GM23248 (cell line): Measurements from ENCODE around the gene BPIFB3. TPM values are rescaled to one million over a fixed set of nuclear protein-coding genes. Genes with fewer than 3 reads are reported as not detected.
"Not testable (repeated sequence)": the region's sequence is repeated elsewhere in the genome, so short reads cannot be mapped to it uniquely, and the experiment has no call there.

Experiments used
- DNase-seq: peaks from one replicate; pipeline ENCODE4 v3.0.0-alpha.2; 2015
- H2AFZ ChIP-seq: fragments of 200-600 bp; sonication (generic); 2 replicates; pipeline ENCODE4 v1.6.1; 2016; ENCODE audit warnings: antibody characterized with exemption
- H3F3A ChIP-seq: fragments of 200-600 bp; sonication (generic); 2 replicates; pipeline ENCODE4 v1.6.1; 2016; ENCODE audit warnings: mild to moderate bottlenecking, antibody characterized with exemption, mixed run types; ENCODE audit not compliant: insufficient read depth
- H3K27ac ChIP-seq: fragments of 200-600 bp; sonication (generic); 2 replicates; pipeline ENCODE4 v1.5.1; 2016; ENCODE audit warnings: mild to moderate bottlenecking
- H3K27me3 ChIP-seq: fragments of 200-600 bp; sonication (generic); replicated peaks from 2 replicates; pipeline ENCODE4 v1.6.1; 2016; ENCODE audit warnings: mild to moderate bottlenecking; ENCODE audit not compliant: insufficient read depth
- H3K36me3 ChIP-seq: fragments of 200-600 bp; sonication (generic); 2 replicates; pipeline ENCODE4 v1.6.1; 2016; ENCODE audit warnings: low read depth, mild to moderate bottlenecking
- H3K4me1 ChIP-seq: fragments of 200-600 bp; sonication (generic); 2 replicates; pipeline ENCODE4 v1.6.1; 2016; ENCODE audit warnings: mild to moderate bottlenecking; ENCODE audit not compliant: insufficient read depth
- H3K4me2 ChIP-seq: fragments of 200-600 bp; sonication (generic); one replicate; pipeline ENCODE4 v1.6.1; 2016; ENCODE audit warnings: mild to moderate bottlenecking; ENCODE audit not compliant: unreplicated experiment
- H3K4me3 ChIP-seq: fragments of 200-600 bp; sonication (generic); 2 replicates; pipeline ENCODE4 v1.5.1; 2016; ENCODE audit warnings: mild to moderate bottlenecking
- H3K79me2 ChIP-seq: fragments of 200-600 bp; sonication (generic); 2 replicates; pipeline ENCODE4 v1.6.1; 2016; ENCODE audit warnings: mild to moderate bottlenecking; ENCODE audit not compliant: insufficient read depth
- H3K9ac ChIP-seq: fragments of 200-600 bp; sonication (generic); 2 replicates; pipeline ENCODE4 v1.6.1; 2016; ENCODE audit warnings: mild to moderate bottlenecking
- H3K9me2 ChIP-seq: fragments of 200-600 bp; sonication (generic); 2 replicates; pipeline ENCODE4 v1.6.1; 2016; ENCODE audit warnings: mixed run types, mild to moderate bottlenecking, moderate library complexity; ENCODE audit not compliant: insufficient read depth
- H3K9me3 ChIP-seq: fragments of 200-600 bp; sonication (generic); one replicate; pipeline ENCODE4 v1.6.1; 2017; ENCODE audit warnings: low read depth
- H4K20me1 ChIP-seq: fragments of 200-600 bp; sonication (generic); 2 replicates; pipeline ENCODE4 v1.6.0; 2016; ENCODE audit not compliant: insufficient read depth
- EZH2 ChIP-seq: fragments of 200-600 bp; sonication (generic); IDR thresholded peaks from 2 replicates; pipeline ENCODE4 v1.6.1; 2018; ENCODE audit warnings: antibody characterized with exemption, mild to moderate bottlenecking; ENCODE audit not compliant: insufficient read depth, poor library complexity, severe bottlenecking
- EZH2phosphoT487 ChIP-seq: fragments of 200-600 bp; sonication (generic); IDR thresholded peaks from 2 replicates; pipeline ENCODE4 v1.6.1; 2018; ENCODE audit warnings: antibody characterized with exemption, moderate library complexity, mild to moderate bottlenecking, low read depth; ENCODE audit not compliant: insufficient read depth
- WGBS, 2 experiments: methylation state at CpG; one replicate each; pipeline ENCODE4 v1.1.6; 2015 to 2017; ENCODE audit warnings: low lambda C conversion rate in 2 of 2, low coverage in 1 of 2; ENCODE audit errors: missing lambda C conversion rate in 2 of 2; 5-methylcytosine and 5-hydroxymethylcytosine counted together
- in situ Hi-C: fragments of 300-500 bp; cut with MboI; formaldehyde crosslinking; loops from 2 replicates; pipeline ENCODE4 v1.15.0; 2020
- polyA plus RNA-seq: library from polyadenylated mRNA; unstranded; fragments of >200 nt; fragmentation: Nextera tagmentation; extraction: Ambion mirVana; gene quantifications from 2 replicates; pipeline ENCODE4 v1.2.1, GENCODE V29; 2016
- total RNA-seq: library from RNA; depleted of rRNA; stranded (reverse); fragments of >200 nt; shearing (Covaris generic); gene quantifications from 2 replicates; pipeline ENCODE4 v1.2.3, GENCODE V29; 2014

The BPIFB3 gene
- total and polyA plus RNA-seq, 2 experiments from 2014 or later: not detected

- Histone ChIP-seq H3F3A (no peaks in the 10 kb centered on the region), H3K4me3 (no peak overlapping the region), H2AFZ (no peak overlapping the region), H4K20me1 (no peaks in the 10 kb centered on the region), H3K36me3 (no peaks in the 10 kb centered on the region), H3K9ac (no peak overlapping the region), H3K9me2 (no peaks in the 10 kb centered on the region), H3K79me2 (no peaks in the 10 kb centered on the region), H3K27me3 (peaks cover 38% of the 10 kb centered on the region), H3K4me2 (no peak overlapping the region), H3K4me1 (no peaks in the 10 kb centered on the region), H3K27ac (no peak overlapping the region), H3K9me3 (no peaks in the 10 kb centered on the region)
- in situ Hi-C loops: no loop called here
- TF ChIP-seq EZH2: no peak
- no peak for TF ChIP-seq EZH2phosphoT487
- WGBS, 2 experiments: 29% methylated on average over 10 of the region's 10 CpGs
- DNase-seq: no peak
These were observed 46.3 kb downstream of the BPIFB3 start for GRCh38 chr20:33099843-33100538.

GRCh38 chr20:33103556-33103955 lies 49.9 kb downstream of the BPIFB3 start:
- in situ Hi-C loops: no loop called here
- Histone ChIP-seq H3K36me3 (no peaks in the 10 kb centered on the region), H3K4me2 (no peak overlapping the region), H3K27ac (no peak overlapping the region), H3K9ac (no peak overlapping the region), H3K9me3 (no peaks in the 10 kb centered on the region), H4K20me1 (no peaks in the 10 kb centered on the region), H3K79me2 (no peaks in the 10 kb centered on the region), H3K9me2 (no peaks in the 10 kb centered on the region), H3F3A (no peaks in the 10 kb centered on the region), H2AFZ (no peak overlapping the region), H3K4me3 (no peak overlapping the region), H3K4me1 (no peaks in the 10 kb centered on the region), H3K27me3 (peaks cover 47% of the 10 kb centered on the region; the same call in 1 of the 2 replicates)
- TF ChIP-seq EZH2phosphoT487 (no peak), EZH2 (no peak)
- no peak for DNase-seq
- 34 to 36% methylated on average over 3 of the region's 3 CpGs for WGBS, 2 experiments

GRCh38 chr20:33104336-33104735 lies 50.6 kb downstream of the BPIFB3 start:
- Histone ChIP-seq H3K4me1 (no peaks in the 10 kb centered on the region), H3K27me3 (peaks cover 41% of the 10 kb centered on the region; the same call in 1 of the 2 replicates), H3K79me2 (no peaks in the 10 kb centered on the region), H3K4me2 (no peak overlapping the region), H3F3A (no peaks in the 10 kb centered on the region), H3K9ac (no peak overlapping the region), H3K36me3 (no peaks in the 10 kb centered on the region), H3K9me2 (no peaks in the 10 kb centered on the region), H2AFZ (no peak overlapping the region), H3K9me3 (no peaks in the 10 kb centered on the region), H4K20me1 (no peaks in the 10 kb centered on the region), H3K4me3 (no peak overlapping the region), H3K27ac (no peak overlapping the region)
- no peak for TF ChIP-seq EZH2phosphoT487
- no peak for TF ChIP-seq EZH2
- in situ Hi-C loops: no loop called here
- no peak for DNase-seq
- 36 to 58% methylated on average over 3 of the region's 3 CpGs for WGBS, 2 experiments

GRCh38 chr20:33105316-33105924 lies 51.7 kb downstream of the BPIFB3 start:
- Histone ChIP-seq H3K4me1 (no peaks in the 10 kb centered on the region), H4K20me1 (no peaks in the 10 kb centered on the region), H3K27me3 (peaks cover 33% of the 10 kb centered on the region; the same call in 1 of the 2 replicates), H2AFZ (no peak overlapping the region), H3K79me2 (no peaks in the 10 kb centered on the region), H3K9me2 (no peaks in the 10 kb centered on the region), H3K27ac (no peak overlapping the region), H3K4me3 (no peak overlapping the region), H3K4me2 (no peak overlapping the region), H3K9ac (no peak overlapping the region), H3K36me3 (no peaks in the 10 kb centered on the region), H3F3A (no peaks in the 10 kb centered on the region), H3K9me3 (no peaks in the 10 kb centered on the region)
- no peak for DNase-seq
- in situ Hi-C loops: no loop called here
- 47 to 55% methylated on average over 8 of the region's 8 CpGs for WGBS, 2 experiments
- no peak for TF ChIP-seq EZH2

- H3K27ac ChIP-seq, H2AFZ ChIP-seq, H3K4me1 ChIP-seq, H3K9me2 ChIP-seq, H3K79me2 ChIP-seq, in situ Hi-C loops, H3K4me3 ChIP-seq, H3K4me2 ChIP-seq, H3K9ac ChIP-seq, H3F3A ChIP-seq, H3K9me3 ChIP-seq, H4K20me1 ChIP-seq, H3K36me3 ChIP-seq: not testable (repeated sequence)
- WGBS, 2 experiments: 31 to 35% methylated on average over 7 of the region's 7 CpGs
- H3K27me3 ChIP-seq: peaks cover 31% of the 10 kb centered on the region; the same call in 1 of the 2 replicates
- DNase-seq: peak; percentile 31
These were observed 52.4 kb downstream of the BPIFB3 start for GRCh38 chr20:33106058-33106620.
